Measurements from ENCODE around the gene NHP2.
"Not testable (repeated sequence)": the region's sequence is repeated elsewhere in the genome, so short reads cannot be mapped to it uniquely, and the experiment has no call there.

The NHP2 gene

GRCh38 chr5:178131446-178131996 is 22.2 kb downstream of the NHP2 start:
- Histone ChIP-seq H2BK5ac (ENCODE audit: low read depth, low read length, poor library complexity, severe bottlenecking) (no peak overlapping the region), H4K8ac (ENCODE audit: low read length) (no peak overlapping the region), H3K27ac (ENCODE audit: low read length, poor library complexity, severe bottlenecking) (no peak overlapping the region), H3K4me3 (ENCODE audit: insufficient read depth in 1 of 2, low read depth in 1 of 2, low read length in 2 of 2) (peak overlapping the region; percentile 83 to 86), H3K79me1 (replicated peaks; ENCODE audit: low read length, poor library complexity, severe bottlenecking) (peaks cover 14% of the 10 kb centered on the region), H4K91ac (ENCODE audit: low read length) (no peak overlapping the region), H3K4me1 (ENCODE audit: control insufficient read depth, insufficient read depth, low read depth, low read length) (peaks cover 7% of the 10 kb centered on the region), H3K14ac (ENCODE audit: low read length in 2 of 2) (no peak overlapping the region), H2BK120ac (ENCODE audit: low read depth, low read length) (no peak overlapping the region), H2AFZ (ENCODE audit: low read depth, low read length) (no peak overlapping the region), H3K27me3 (ENCODE audit: control insufficient read depth in 1 of 2, insufficient read depth in 1 of 2, low read length in 2 of 2) (no peaks in the 10 kb centered on the region), H3K4ac (ENCODE audit: low read depth in 1 of 2, low read length in 2 of 2) (no peak overlapping the region), H3K9me3 (ENCODE audit: control insufficient read depth, low read length) (no peaks in the 10 kb centered on the region), H3K36me3 (ENCODE audit: control insufficient read depth in 1 of 2, insufficient read depth in 2 of 2, low read depth in 1 of 2, low read length in 2 of 2) (peaks cover 7 to 23% of the 10 kb centered on the region in 2 experiments), H2AK5ac (ENCODE audit: low read length, severe bottlenecking) (no peak overlapping the region), H2BK15ac (ENCODE audit: low read depth, poor library complexity, severe bottlenecking) (no peak overlapping the region), H3K18ac (ENCODE audit: low read depth in 1 of 2, low read length in 2 of 2) (no peak overlapping the region), H3K23ac (ENCODE audit: low read length in 2 of 2) (no peak overlapping the region), H2BK12ac (ENCODE audit: low read length in 2 of 2) (no peak overlapping the region), H3K9ac (ENCODE audit: low read length) (peak overlapping the region; percentile 89), H3K4me2 (ENCODE audit: low read length, poor library complexity, severe bottlenecking) (peak overlapping the region; percentile 97)
- DNase-seq = peak; percentile 16
- 33% methylated on average over 10 of the region's 10 CpGs for WGBS

- peak within 1 kb of the TSS; percentile 74 for H2BK5ac ChIP-seq (ENCODE audit: low read depth, low read length, poor library complexity, severe bottlenecking)
- peaks cover 7% of the 10 kb centered on the region for H3K4me1 ChIP-seq (ENCODE audit: control insufficient read depth, insufficient read depth, low read depth, low read length)
- H3K27ac ChIP-seq (ENCODE audit: low read length, poor library complexity, severe bottlenecking) = peak within 1 kb of the TSS; percentile 75
- H3K23ac ChIP-seq (ENCODE audit: low read length in 2 of 2) = no peak within 1 kb of the TSS
- peaks cover 9% of the 10 kb centered on the region for H3K79me1 ChIP-seq (replicated peaks; ENCODE audit: low read length, poor library complexity, severe bottlenecking)
- peak within 1 kb of the TSS in 1 of 2 experiments; percentile 6 for H2BK12ac ChIP-seq (ENCODE audit: low read length in 2 of 2)
- peak within 1 kb of the TSS; percentile 35 to 47 for H3K14ac ChIP-seq (ENCODE audit: low read length in 2 of 2)
- H3K9ac ChIP-seq (ENCODE audit: low read length) = peak within 1 kb of the TSS; percentile 89
- peak within 1 kb of the TSS; percentile 18 to 60 for H3K4ac ChIP-seq (ENCODE audit: low read depth in 1 of 2, low read length in 2 of 2)
- peak within 1 kb of the TSS; percentile 83 to 86 for H3K4me3 ChIP-seq (ENCODE audit: insufficient read depth in 1 of 2, low read depth in 1 of 2, low read length in 2 of 2)
- no peak within 1 kb of the TSS for H2AK5ac ChIP-seq (ENCODE audit: low read length, severe bottlenecking)
- H3K18ac ChIP-seq (ENCODE audit: low read depth in 1 of 2, low read length in 2 of 2) = peak within 1 kb of the TSS; percentile 70 to 84
- H3K27me3 ChIP-seq (ENCODE audit: control insufficient read depth in 1 of 2, insufficient read depth in 1 of 2, low read length in 2 of 2) = no peaks in the 10 kb centered on the region
- H2BK15ac ChIP-seq (ENCODE audit: low read depth, poor library complexity, severe bottlenecking) = peak within 1 kb of the TSS; percentile 91
- WGBS = under 1% methylated on average over 88 of the region's 102 CpGs
- no peaks in the 10 kb centered on the region for H3K9me3 ChIP-seq (ENCODE audit: control insufficient read depth, low read length)
- H3K36me3 ChIP-seq (ENCODE audit: control insufficient read depth in 1 of 2, insufficient read depth in 2 of 2, low read depth in 1 of 2, low read length in 2 of 2) = peaks cover 7 to 16% of the 10 kb centered on the region in 2 experiments
- H3K4me2 ChIP-seq (ENCODE audit: low read length, poor library complexity, severe bottlenecking) = peak within 1 kb of the TSS; percentile 97
- peak within 1 kb of the TSS; percentile 83 for H2BK120ac ChIP-seq (ENCODE audit: low read depth, low read length)
- H4K91ac ChIP-seq (ENCODE audit: low read length) = peak within 1 kb of the TSS; percentile 76
- peak; percentile 83 for DNase-seq
- peak within 1 kb of the TSS; percentile 86 for H4K8ac ChIP-seq (ENCODE audit: low read length)
- H2AFZ ChIP-seq (ENCODE audit: low read depth, low read length) = peak within 1 kb of the TSS; percentile 91
Observed at GRCh38 chr5:178130576-178131445, 22.9 kb downstream of the NHP2 start, which contains the start of gene RMND5B. Gene RMND5B, plus strand, starts transcription at chr5:178131014. Its CDS starts 7,106 bp downstream, at chr5:178138120.

GRCh38 chr5:178130234-178130575 is 23.5 kb downstream of the NHP2 start:
- Histone ChIP-seq H3K4me3 (ENCODE audit: insufficient read depth in 1 of 2, low read depth in 1 of 2, low read length in 2 of 2) (peak overlapping the region; percentile 83 to 86), H3K18ac (ENCODE audit: low read depth in 1 of 2, low read length in 2 of 2) (peak overlapping the region; percentile 70 to 84), H2BK12ac (ENCODE audit: low read length in 2 of 2) (peak overlapping the region in 1 of 2 experiments; percentile 6), H3K9ac (ENCODE audit: low read length) (peak overlapping the region; percentile 89), H2BK5ac (ENCODE audit: low read depth, low read length, poor library complexity, severe bottlenecking) (peak overlapping the region; percentile 74), H3K36me3 (ENCODE audit: control insufficient read depth in 1 of 2, insufficient read depth in 2 of 2, low read depth in 1 of 2, low read length in 2 of 2) (peaks cover 6 to 10% of the 10 kb centered on the region in 2 experiments), H3K27ac (ENCODE audit: low read length, poor library complexity, severe bottlenecking) (peak overlapping the region; percentile 16), H3K4me2 (ENCODE audit: low read length, poor library complexity, severe bottlenecking) (peak overlapping the region; percentile 97), H3K4ac (ENCODE audit: low read depth in 1 of 2, low read length in 2 of 2) (peak overlapping the region in 1 of 2 experiments; percentile 60), H2AFZ (ENCODE audit: low read depth, low read length) (peak overlapping the region; percentile 91), H4K8ac (ENCODE audit: low read length) (peak overlapping the region; percentile 86), H2BK15ac (ENCODE audit: low read depth, poor library complexity, severe bottlenecking) (peak overlapping the region; percentile 91), H3K14ac (ENCODE audit: low read length in 2 of 2) (peak overlapping the region; percentile 35 to 47), H4K91ac (ENCODE audit: low read length) (peak overlapping the region; percentile 76), H2BK120ac (ENCODE audit: low read depth, low read length) (peak overlapping the region; percentile 83)
- not testable (repeated sequence) for H3K4me1 ChIP-seq (ENCODE audit: control insufficient read depth, insufficient read depth, low read depth, low read length); H3K23ac ChIP-seq (ENCODE audit: low read length in 2 of 2); H3K9me3 ChIP-seq (ENCODE audit: control insufficient read depth, low read length); H2AK5ac ChIP-seq (ENCODE audit: low read length, severe bottlenecking); H3K27me3 ChIP-seq (ENCODE audit: control insufficient read depth in 1 of 2, insufficient read depth in 1 of 2, low read length in 2 of 2); H3K79me1 ChIP-seq (replicated peaks; ENCODE audit: low read length, poor library complexity, severe bottlenecking); DNase-seq
- WGBS = 34% methylated on average over 10 of the region's 11 CpGs

- H2BK15ac ChIP-seq (ENCODE audit: low read depth, poor library complexity, severe bottlenecking) = no peak overlapping the region
- no peak for DNase-seq
- no peak overlapping the region for H2BK5ac ChIP-seq (ENCODE audit: low read depth, low read length, poor library complexity, severe bottlenecking)
- H3K18ac ChIP-seq (ENCODE audit: low read depth in 1 of 2, low read length in 2 of 2) = no peak overlapping the region
- H3K79me1 ChIP-seq (replicated peaks; ENCODE audit: low read length, poor library complexity, severe bottlenecking) = peaks cover 5% of the 10 kb centered on the region
- no peak overlapping the region for H3K9ac ChIP-seq (ENCODE audit: low read length)
- no peak overlapping the region for H2AK5ac ChIP-seq (ENCODE audit: low read length, severe bottlenecking)
- H3K36me3 ChIP-seq (ENCODE audit: control insufficient read depth in 1 of 2, insufficient read depth in 2 of 2, low read depth in 1 of 2, low read length in 2 of 2) = peaks cover 4 to 5% of the 10 kb centered on the region in 2 experiments
- H2BK12ac ChIP-seq (ENCODE audit: low read length in 2 of 2) = no peak overlapping the region
- H3K27me3 ChIP-seq (ENCODE audit: control insufficient read depth in 1 of 2, insufficient read depth in 1 of 2, low read length in 2 of 2) = peaks cover 0 to 3% of the 10 kb centered on the region in 2 experiments
- no peak overlapping the region for H2BK120ac ChIP-seq (ENCODE audit: low read depth, low read length)
- H3K4ac ChIP-seq (ENCODE audit: low read depth in 1 of 2, low read length in 2 of 2) = no peak overlapping the region
- H4K8ac ChIP-seq (ENCODE audit: low read length) = no peak overlapping the region
- H3K4me2 ChIP-seq (ENCODE audit: low read length, poor library complexity, severe bottlenecking) = no peak overlapping the region
- no peaks in the 10 kb centered on the region for H3K9me3 ChIP-seq (ENCODE audit: control insufficient read depth, low read length)
- H3K14ac ChIP-seq (ENCODE audit: low read length in 2 of 2) = no peak overlapping the region
- no peak overlapping the region for H3K27ac ChIP-seq (ENCODE audit: low read length, poor library complexity, severe bottlenecking)
- H2AFZ ChIP-seq (ENCODE audit: low read depth, low read length) = no peak overlapping the region
- H3K4me3 ChIP-seq (ENCODE audit: insufficient read depth in 1 of 2, low read depth in 1 of 2, low read length in 2 of 2) = no peak overlapping the region
- H3K23ac ChIP-seq (ENCODE audit: low read length in 2 of 2) = no peak overlapping the region
- H3K4me1 ChIP-seq (ENCODE audit: control insufficient read depth, insufficient read depth, low read depth, low read length) = peaks cover 7% of the 10 kb centered on the region
- no peak overlapping the region for H4K91ac ChIP-seq (ENCODE audit: low read length)
- WGBS = 96% methylated on average over 9 of the region's 9 CpGs
Observed at GRCh38 chr5:178129296-178129695, 24.4 kb downstream of the NHP2 start.

All from mesenchymal stem cell (in vitro differentiated cells and primary cell).